HCT116 (cell line): Measurements from ENCODE around the gene LPIN1. TPM values are rescaled to one million over a fixed set of nuclear protein-coding genes. Genes with fewer than 3 reads are reported as not detected.

Experiments
- ATAC-seq: fragments of 200-7000 bp; cut with Tn5 transposase; 2 replicates; pipeline ENCODE4 v1.9.1; 2020; ENCODE audit warnings: mild to moderate bottlenecking, moderate library complexity
- BruUV-seq: library from RNA; stranded (reverse); fragments of 400-500 nt; replicated peaks from 2 replicates; lab custom pipeline; 2021; lab: Mats Ljungman, UMichigan
- CTCF ChIA-PET: fragments of 300-600 bp; sonication (Branson Sonifier 250); formaldehyde crosslinking; loops from one replicate; lab custom pipeline; 2021; ENCODE audit warnings: antibody characterized with exemption; lab: Charles Lee
- POLR2A ChIA-PET: fragments of 300-600, 350-600 bp; sonication (Branson Sonifier 250); formaldehyde crosslinking; loops from one replicate; lab custom pipeline; 2021; ENCODE audit warnings: antibody characterized with exemption; lab: Charles Lee
- RAD21 ChIA-PET, 2 experiments: fragments of 300-600 bp; sonication (Branson Sonifier 250); formaldehyde crosslinking; loops; one replicate each; lab custom pipeline; 2023; ENCODE audit warnings: low total read pairs in 2 of 2; ENCODE audit not compliant: uncharacterized antibody in 2 of 2, unreplicated experiment in 2 of 2, low non-redundant PET in 1 of 2; lab: Charles Lee
- DNase-seq: peaks from one replicate; pipeline ENCODE4 v3.0.0-alpha.2; 2010; ENCODE audit warnings: low read depth, low spot score
- H2AFZ ChIP-seq: fragments of 200-600 bp; shearing (Covaris generic), sonication (generic); 2 replicates; pipeline ENCODE4 v1.6.1; 2017; ENCODE audit warnings: low read depth, mixed run types, mixed read lengths, antibody characterized with exemption, low read length; ENCODE audit not compliant: poor library complexity, severe bottlenecking
- H3K27ac ChIP-seq: 2 replicates; pipeline ENCODE4 v1.5.1; 2012; ENCODE audit warnings: low read depth, low read length
- H3K27me3 ChIP-seq: fragments of 200-600 bp; sonication (generic); 2 replicates; pipeline ENCODE4 v1.6.1; 2016; ENCODE audit warnings: mixed run types, low read length, mixed read lengths; ENCODE audit not compliant: insufficient read depth
- H3K36me3 ChIP-seq, 2 experiments: fragments of 200-500 bp in 1 of 2; fragments of 200-600 bp in 1 of 2; sonication (Bioruptor generic) in 1 of 2; sonication (generic) in 1 of 2; 2 replicates each; pipeline versions ENCODE4 v1.5.1 to v1.6.1; 2014 to 2016; ENCODE audit warnings: low read length in 2 of 2, inconsistent platforms in 1 of 2, mixed read lengths in 1 of 2, mixed run types in 1 of 2; ENCODE audit not compliant: insufficient read depth in 2 of 2, control insufficient read depth in 1 of 2
- H3K4me1 ChIP-seq, 2 experiments: fragments of 200-600 bp in 1 of 2; sonication (generic) in 1 of 2; 2 replicates each; pipeline versions ENCODE4 v1.5.1 to v1.6.1; 2012 to 2017; ENCODE audit warnings: low read length in 2 of 2, inconsistent platforms in 1 of 2, mild to moderate bottlenecking in 1 of 2, mixed read lengths in 1 of 2, mixed run types in 1 of 2, moderate library complexity in 1 of 2; ENCODE audit not compliant: insufficient read depth in 2 of 2, control insufficient read depth in 1 of 2
- H3K4me2 ChIP-seq: fragments of 200-600 bp; sonication (generic); 2 replicates; pipeline ENCODE4 v1.6.1; 2017; ENCODE audit warnings: mixed run types, low read length, mixed read lengths
- H3K4me3 ChIP-seq, 2 experiments: fragments of 200-600 bp in 1 of 2; sonication (generic) in 1 of 2; replicated peaks in 1 of 2; 2 replicates each; pipeline ENCODE4 v1.5.1; 2011 to 2016; ENCODE audit warnings: low read length in 2 of 2, control low read depth in 1 of 2, low read depth in 1 of 2, mild to moderate bottlenecking in 1 of 2, mixed read lengths in 1 of 2, mixed run types in 1 of 2
- H3K79me2 ChIP-seq: fragments of 200-600 bp; sonication (generic); 2 replicates; pipeline ENCODE4 v1.6.1; 2017; ENCODE audit warnings: mild to moderate bottlenecking, mixed run types, low read length, moderate library complexity, mixed read lengths; ENCODE audit not compliant: insufficient read depth
- H3K9ac ChIP-seq: fragments of 200-600 bp; sonication (generic); 2 replicates; pipeline ENCODE4 v1.6.1; 2016; ENCODE audit warnings: low read length, mixed read lengths
- H3K9me2 ChIP-seq: fragments of 200-600 bp; sonication (generic), shearing (Covaris generic); 2 replicates; pipeline ENCODE4 v1.6.1; 2017; ENCODE audit warnings: mixed run types, mild to moderate bottlenecking, moderate library complexity; ENCODE audit not compliant: insufficient read depth
- H3K9me3 ChIP-seq, 2 experiments: fragments of 200-500 bp in 1 of 2; fragments of 200-600 bp in 1 of 2; sonication (Bioruptor generic) in 1 of 2; sonication (generic) in 1 of 2; 2 replicates each; pipeline ENCODE4 v1.6.1; 2014 to 2017; ENCODE audit warnings: low read length in 2 of 2, mixed read lengths in 2 of 2, inconsistent platforms in 1 of 2, low read depth in 1 of 2, mild to moderate bottlenecking in 1 of 2, mixed run types in 1 of 2, moderate library complexity in 1 of 2; ENCODE audit not compliant: control insufficient read depth in 1 of 2, insufficient read depth in 1 of 2
- H4K20me1 ChIP-seq: fragments of 200-600 bp; sonication (generic), shearing (Covaris generic); 2 replicates; pipeline ENCODE4 v1.6.1; 2017; ENCODE audit warnings: mixed run types, mild to moderate bottlenecking, moderate library complexity; ENCODE audit not compliant: insufficient read depth
- CBX3 ChIP-seq: IDR thresholded peaks from 2 replicates; pipeline ENCODE4 v1.6.1; 2012; ENCODE audit warnings: low read depth
- CEBPB ChIP-seq: IDR thresholded peaks from 2 replicates; pipeline ENCODE4 v1.6.1; 2012; ENCODE audit warnings: low read depth
- EGR1 ChIP-seq: IDR thresholded peaks from 2 replicates; pipeline ENCODE4 v1.6.1; 2012; ENCODE audit warnings: low read depth
- ELF1 ChIP-seq: IDR thresholded peaks from 2 replicates; pipeline ENCODE4 v1.6.1; 2012; ENCODE audit warnings: low read depth, borderline replicate concordance
- EZH2 ChIP-seq: fragments of 200-600 bp; sonication (generic); IDR thresholded peaks from 2 replicates; pipeline ENCODE4 v1.6.1; 2017; ENCODE audit warnings: antibody characterized with exemption, mixed run types
- FOSL1 ChIP-seq: IDR thresholded peaks from 2 replicates; pipeline ENCODE4 v1.6.1; 2012; ENCODE audit warnings: low read depth
- JUND ChIP-seq: IDR thresholded peaks from 2 replicates; pipeline ENCODE4 v1.6.1; 2012
- POLR2AphosphoS5 ChIP-seq: IDR thresholded peaks from 2 replicates; pipeline ENCODE4 v1.6.1; 2011; ENCODE audit warnings: mild to moderate bottlenecking, low read depth, low read length, moderate library complexity
- RAD21 ChIP-seq: IDR thresholded peaks from 2 replicates; pipeline ENCODE4 v1.6.1; 2012; ENCODE audit warnings: low read depth, mild to moderate bottlenecking
- SIN3A ChIP-seq: IDR thresholded peaks from 2 replicates; pipeline ENCODE4 v1.6.1; 2012; ENCODE audit warnings: low read depth
- SP1 ChIP-seq: IDR thresholded peaks from 2 replicates; pipeline ENCODE4 v1.6.1; 2012; ENCODE audit warnings: low read depth
- SRF ChIP-seq: IDR thresholded peaks from 2 replicates; pipeline ENCODE4 v1.6.1; 2012; ENCODE audit warnings: low read depth
- TCF7L2 ChIP-seq: IDR thresholded peaks from 2 replicates; pipeline ENCODE4 v1.7.0; 2011; ENCODE audit warnings: borderline replicate concordance, inconsistent platforms; ENCODE audit not compliant: insufficient read depth, insufficient read length; ENCODE audit errors: extremely low read depth
- YY1 ChIP-seq: IDR thresholded peaks from 2 replicates; pipeline ENCODE4 v1.6.1; 2011; ENCODE audit warnings: low read length, low read depth, moderate library complexity, mild to moderate bottlenecking; ENCODE audit not compliant: insufficient replicate concordance; ENCODE audit errors: extremely low read depth
- ZFX ChIP-seq: fragments of 450-650 bp; IDR thresholded peaks from 2 replicates; pipeline ENCODE4 v1.6.1; 2017
- ZNF274 ChIP-seq: fragments of 200-500 bp; sonication (Bioruptor generic); IDR thresholded peaks from 2 replicates; pipeline ENCODE4 v1.6.1; 2014; ENCODE audit warnings: mild to moderate bottlenecking, low read depth, low read length, inconsistent platforms
- intact Hi-C: fragments of 100-400 bp; cut with micrococcal nuclease; formaldehyde crosslinking; loops from 2 replicates; pipeline ENCODE4 v1.10.0; 2022
- total RNA-seq: library from RNA; stranded (reverse); gene quantifications from one replicate; pipeline ENCODE4 v1.2.1, GENCODE V29; 2021; ENCODE audit not compliant: unreplicated experiment
- TF ChIP-seq, protein P1 (sequence below): IDR thresholded peaks from 2 replicates; pipeline ENCODE4 v1.6.1; 2012
- TF ChIP-seq, protein P2 (sequence below): IDR thresholded peaks from 2 replicates; pipeline ENCODE4 v1.6.1; 2012; ENCODE audit warnings: low read depth
- TF ChIP-seq, protein P3 (sequence below): IDR thresholded peaks from 2 replicates; pipeline ENCODE4 v1.6.1; 2012
- TF ChIP-seq, protein P4 (sequence below): IDR thresholded peaks from 2 replicates; pipeline ENCODE4 v1.6.1; 2011; ENCODE audit warnings: mild to moderate bottlenecking, low read length, moderate library complexity; ENCODE audit not compliant: insufficient replicate concordance; ENCODE audit errors: extremely low read depth

Gene LPIN1
- total RNA-seq, 1 experiment from 2014 or later: 16.7 TPM

DNA sequence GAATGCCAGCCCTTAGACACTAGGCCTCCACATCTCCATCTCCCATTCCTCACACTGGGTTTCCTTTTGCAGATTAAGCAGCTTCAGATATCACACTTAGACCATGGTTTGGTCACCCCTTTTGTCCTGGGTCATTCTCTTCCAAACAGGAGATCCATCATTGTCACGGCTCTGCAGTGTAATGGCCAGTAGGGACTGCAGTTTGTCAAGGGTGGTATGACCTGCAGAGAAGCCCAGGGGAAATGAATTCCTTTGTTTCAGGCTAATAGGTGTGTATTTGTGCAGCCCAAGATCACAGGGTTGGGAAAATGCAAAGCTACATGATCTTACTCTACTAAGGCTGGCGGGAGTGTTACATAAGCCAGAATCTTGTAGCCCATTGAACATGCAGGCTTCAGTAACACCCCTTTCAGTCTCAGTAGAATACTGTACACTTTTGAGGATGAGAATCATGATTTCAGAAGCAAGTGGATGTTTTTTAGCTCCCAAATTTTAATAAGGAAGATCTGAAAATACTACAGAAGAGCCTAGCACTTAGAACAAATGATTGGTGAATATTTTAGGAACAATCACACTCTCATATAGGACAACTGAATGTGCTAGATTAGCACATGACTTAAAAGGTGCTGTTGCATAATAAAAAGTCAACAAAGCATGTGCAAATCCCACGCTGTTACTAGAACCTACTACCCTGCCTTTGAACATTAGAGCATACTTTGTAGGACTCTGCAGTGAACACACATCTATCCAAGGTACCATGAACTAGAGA, 24.0 kb upstream of the LPIN1 start:
- Histone ChIP-seq H3K9ac (no peak overlapping the region), H3K27ac (no peak overlapping the region), H3K4me3 (no peak overlapping the region), H3K27me3 (peaks cover 42% of the 10 kb centered on the region), H2AFZ (no peak overlapping the region), H4K20me1 (no peaks in the 10 kb centered on the region), H3K79me2 (no peaks in the 10 kb centered on the region), H3K9me2 (no peaks in the 10 kb centered on the region), H3K9me3 (no peaks in the 10 kb centered on the region), H3K4me2 (no peak overlapping the region), H3K4me1 (no peaks in the 10 kb centered on the region), H3K36me3 (no peaks in the 10 kb centered on the region)
- TF ChIP-seq FOSL1: no peak
- no peak for TF ChIP-seq CEBPB
- TF ChIP-seq EGR1: no peak
- no peak for TF ChIP-seq YY1
- TF ChIP-seq RAD21: no peak
- TF ChIP-seq, protein P1, sequence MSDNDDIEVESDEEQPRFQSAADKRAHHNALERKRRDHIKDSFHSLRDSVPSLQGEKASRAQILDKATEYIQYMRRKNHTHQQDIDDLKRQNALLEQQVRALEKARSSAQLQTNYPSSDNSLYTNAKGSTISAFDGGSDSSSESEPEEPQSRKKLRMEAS: no peak
- no peak for TF ChIP-seq TCF7L2
- TF ChIP-seq, protein P2, sequence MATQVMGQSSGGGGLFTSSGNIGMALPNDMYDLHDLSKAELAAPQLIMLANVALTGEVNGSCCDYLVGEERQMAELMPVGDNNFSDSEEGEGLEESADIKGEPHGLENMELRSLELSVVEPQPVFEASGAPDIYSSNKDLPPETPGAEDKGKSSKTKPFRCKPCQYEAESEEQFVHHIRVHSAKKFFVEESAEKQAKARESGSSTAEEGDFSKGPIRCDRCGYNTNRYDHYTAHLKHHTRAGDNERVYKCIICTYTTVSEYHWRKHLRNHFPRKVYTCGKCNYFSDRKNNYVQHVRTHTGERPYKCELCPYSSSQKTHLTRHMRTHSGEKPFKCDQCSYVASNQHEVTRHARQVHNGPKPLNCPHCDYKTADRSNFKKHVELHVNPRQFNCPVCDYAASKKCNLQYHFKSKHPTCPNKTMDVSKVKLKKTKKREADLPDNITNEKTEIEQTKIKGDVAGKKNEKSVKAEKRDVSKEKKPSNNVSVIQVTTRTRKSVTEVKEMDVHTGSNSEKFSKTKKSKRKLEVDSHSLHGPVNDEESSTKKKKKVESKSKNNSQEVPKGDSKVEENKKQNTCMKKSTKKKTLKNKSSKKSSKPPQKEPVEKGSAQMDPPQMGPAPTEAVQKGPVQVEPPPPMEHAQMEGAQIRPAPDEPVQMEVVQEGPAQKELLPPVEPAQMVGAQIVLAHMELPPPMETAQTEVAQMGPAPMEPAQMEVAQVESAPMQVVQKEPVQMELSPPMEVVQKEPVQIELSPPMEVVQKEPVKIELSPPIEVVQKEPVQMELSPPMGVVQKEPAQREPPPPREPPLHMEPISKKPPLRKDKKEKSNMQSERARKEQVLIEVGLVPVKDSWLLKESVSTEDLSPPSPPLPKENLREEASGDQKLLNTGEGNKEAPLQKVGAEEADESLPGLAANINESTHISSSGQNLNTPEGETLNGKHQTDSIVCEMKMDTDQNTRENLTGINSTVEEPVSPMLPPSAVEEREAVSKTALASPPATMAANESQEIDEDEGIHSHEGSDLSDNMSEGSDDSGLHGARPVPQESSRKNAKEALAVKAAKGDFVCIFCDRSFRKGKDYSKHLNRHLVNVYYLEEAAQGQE: no peak
- no peak for TF ChIP-seq SIN3A
- TF ChIP-seq SP1: no peak
- no peak for TF ChIP-seq ZNF274
- TF ChIP-seq, protein P3, sequence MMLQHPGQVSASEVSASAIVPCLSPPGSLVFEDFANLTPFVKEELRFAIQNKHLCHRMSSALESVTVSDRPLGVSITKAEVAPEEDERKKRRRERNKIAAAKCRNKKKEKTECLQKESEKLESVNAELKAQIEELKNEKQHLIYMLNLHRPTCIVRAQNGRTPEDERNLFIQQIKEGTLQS: no peak
- TF ChIP-seq, protein P4, sequence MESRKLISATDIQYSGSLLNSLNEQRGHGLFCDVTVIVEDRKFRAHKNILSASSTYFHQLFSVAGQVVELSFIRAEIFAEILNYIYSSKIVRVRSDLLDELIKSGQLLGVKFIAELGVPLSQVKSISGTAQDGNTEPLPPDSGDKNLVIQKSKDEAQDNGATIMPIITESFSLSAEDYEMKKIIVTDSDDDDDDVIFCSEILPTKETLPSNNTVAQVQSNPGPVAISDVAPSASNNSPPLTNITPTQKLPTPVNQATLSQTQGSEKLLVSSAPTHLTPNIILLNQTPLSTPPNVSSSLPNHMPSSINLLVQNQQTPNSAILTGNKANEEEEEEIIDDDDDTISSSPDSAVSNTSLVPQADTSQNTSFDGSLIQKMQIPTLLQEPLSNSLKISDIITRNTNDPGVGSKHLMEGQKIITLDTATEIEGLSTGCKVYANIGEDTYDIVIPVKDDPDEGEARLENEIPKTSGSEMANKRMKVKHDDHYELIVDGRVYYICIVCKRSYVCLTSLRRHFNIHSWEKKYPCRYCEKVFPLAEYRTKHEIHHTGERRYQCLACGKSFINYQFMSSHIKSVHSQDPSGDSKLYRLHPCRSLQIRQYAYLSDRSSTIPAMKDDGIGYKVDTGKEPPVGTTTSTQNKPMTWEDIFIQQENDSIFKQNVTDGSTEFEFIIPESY: no peak
- no peak for TF ChIP-seq CBX3
- TF ChIP-seq POLR2AphosphoS5: no peak
- no peak for TF ChIP-seq ZFX
- TF ChIP-seq JUND: no peak
- no peak for TF ChIP-seq SRF
- TF ChIP-seq ELF1: no peak
- TF ChIP-seq EZH2: no peak
- ChIA-PET CTCF (interaction anchor here (1.4 kb wide), 1 partner anchor 22 kb away, joined by 4 read pairs; no protein-coding TSS in a partner anchor), RAD21 (no interaction called here), POLR2A (no interaction called here)
- intact Hi-C loops: no loop called here
- no peak for ATAC-seq
- BruUV-seq: no TSS peak
- no peak for DNase-seq
